Heart left ventricle (tissue), 13 donors: ENCODE data around the gene RCL1.

ENCODE experiments used
- POLR2A ChIP-seq, 2 donors: fragments of 450-650 bp; IDR thresholded peaks; one replicate each; pipeline ENCODE4 v1.6.1; 2017; ENCODE audit warnings: antibody characterized with exemption in 2 of 2, mild to moderate bottlenecking in 2 of 2, moderate library complexity in 2 of 2
- TF ChIP-seq, protein P1 (sequence below), 12 donors: fragments of 200-600 bp; sonication (generic) in 4 of 12; IDR thresholded peaks; one replicate each; pipeline versions ENCODE4 v1.5.0 to v1.8.0; 2018 to 2022; ENCODE audit warnings: antibody characterized with exemption in 12 of 12, mild to moderate bottlenecking in 5 of 12
- donor health status: ischemic (EF 13 %, LVEDD 7.1; RV severe dilation, severe dysfunction).
- donor health status: DM: no; HTN: yes; CAD: no.
- donor health status: DM: no; HTN: no; CAD: no.
- donor health status: ischemic (EF 25% LVEDD 6.9; RV normal size, moderate dysfunction).
- donor health status: ischemic (EF 25% LVEDD 5.7; RV mildly dilated, moderate dysfunction).
- donor health status: ischemic (EF 35%, LVEDD 5.7; RV mildly dilated, moderate dysfunction).
- donor health status: nonischemic (EF 11% LVEDD 7.7; RV severe dilation, severe dysfunction).
- donor health status: DM: yes; HTN: yes; CAD: no.
- donor health status: PGD.
- donor health status: ischemic (EF 29% LVEDD 5.4; RV normal size, mild dysfunction).
- donor health status: nonischemic (EF 23%, LVEDD 6.1; RV moderate dilation, normal function).

DNA sequence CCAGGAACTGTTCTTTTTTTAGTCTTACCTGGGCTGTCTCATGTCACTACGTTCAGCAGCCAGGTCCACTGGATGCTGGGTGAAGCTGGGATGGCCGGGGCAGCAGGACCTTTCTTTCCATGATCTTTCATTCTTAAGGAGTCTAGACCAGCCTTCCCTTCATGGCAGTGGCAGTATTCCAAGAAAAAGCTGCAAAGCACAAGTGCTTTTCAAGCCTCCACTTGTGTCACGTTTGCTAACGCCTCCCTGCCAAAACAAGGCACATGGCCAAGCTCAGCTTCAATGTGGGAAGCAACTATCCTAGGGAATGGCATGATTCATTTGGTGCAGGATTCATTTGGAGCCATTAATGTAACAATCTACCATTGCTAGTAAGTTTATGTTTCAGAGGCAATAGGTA is 94.8 kb downstream of the RCL1 start:
- TF ChIP-seq, protein P1, sequence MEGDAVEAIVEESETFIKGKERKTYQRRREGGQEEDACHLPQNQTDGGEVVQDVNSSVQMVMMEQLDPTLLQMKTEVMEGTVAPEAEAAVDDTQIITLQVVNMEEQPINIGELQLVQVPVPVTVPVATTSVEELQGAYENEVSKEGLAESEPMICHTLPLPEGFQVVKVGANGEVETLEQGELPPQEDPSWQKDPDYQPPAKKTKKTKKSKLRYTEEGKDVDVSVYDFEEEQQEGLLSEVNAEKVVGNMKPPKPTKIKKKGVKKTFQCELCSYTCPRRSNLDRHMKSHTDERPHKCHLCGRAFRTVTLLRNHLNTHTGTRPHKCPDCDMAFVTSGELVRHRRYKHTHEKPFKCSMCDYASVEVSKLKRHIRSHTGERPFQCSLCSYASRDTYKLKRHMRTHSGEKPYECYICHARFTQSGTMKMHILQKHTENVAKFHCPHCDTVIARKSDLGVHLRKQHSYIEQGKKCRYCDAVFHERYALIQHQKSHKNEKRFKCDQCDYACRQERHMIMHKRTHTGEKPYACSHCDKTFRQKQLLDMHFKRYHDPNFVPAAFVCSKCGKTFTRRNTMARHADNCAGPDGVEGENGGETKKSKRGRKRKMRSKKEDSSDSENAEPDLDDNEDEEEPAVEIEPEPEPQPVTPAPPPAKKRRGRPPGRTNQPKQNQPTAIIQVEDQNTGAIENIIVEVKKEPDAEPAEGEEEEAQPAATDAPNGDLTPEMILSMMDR (IDR thresholded peaks at IDR 0.05) = no peak
- no peak for TF ChIP-seq POLR2A (IDR thresholded peaks at IDR 0.05)
